K562 (cell line): ENCODE data around the gene THOP1. TPM values are rescaled to one million over a fixed set of nuclear protein-coding genes. Genes with fewer than 3 reads are reported as not detected.

ENCODE experiments used
- ATAC-seq: fragments of 200-7000 bp; cut with Tn5 transposase; 3 replicates; pipeline ENCODE4 v1.9.1; 2020; ENCODE audit warnings: moderate library complexity
- BruUV-seq: library from RNA; stranded (reverse); fragments of 400-500 nt; replicated peaks from 2 replicates; lab custom pipeline; 2021; lab: Mats Ljungman, UMichigan
- CTCF ChIA-PET: fragments of 300-600 bp; formaldehyde crosslinking; extraction: SDS; loops from one replicate; lab custom pipeline; 2021; ENCODE audit warnings: low intra/inter-chr PET ratio; lab: Yijun Ruan, JAX
- POLR2A ChIA-PET: fragments of 300-600, 350-650 bp; sonication (Branson Sonifier 250); formaldehyde crosslinking; extraction: SDS; loops from one replicate; lab custom pipeline; 2021; ENCODE audit warnings: antibody characterized with exemption, inconsistent platforms; lab: Yijun Ruan, JAX
- DNase-seq, 4 experiments: peaks; one replicate each; pipeline versions ENCODE4 v3.0.0 to v3.0.0-alpha.2; 2011 to 2018; ENCODE audit warnings: low spot score in 3 of 4, mixed read lengths in 3 of 4; ENCODE audit errors: extremely low read depth in 1 of 4
- FAIRE-seq: peaks from 2 replicates; lab custom pipeline; 2011; peaks lifted over from hg19 to GRCh38; lab: Jason Lieb, UNC
- H2AFZ ChIP-seq: 2 replicates; pipeline ENCODE4 v1.6.0; 2011; ENCODE audit warnings: low read depth, low read length, control low read depth, inconsistent platforms
- H3K27ac ChIP-seq: fragments of 200-600 bp; 3 replicates; pipeline ENCODE4 v1.8.0; 2011; ENCODE audit warnings: low read depth, mild to moderate bottlenecking, control low read depth, inconsistent platforms, low read length, moderate library complexity, mixed read lengths; ENCODE audit errors: extremely low read depth
- H3K27me3 ChIP-seq, 2 experiments: fragments of 300-600 bp in 1 of 2; 2 replicates in 1 of 2; 3 replicates in 1 of 2; pipeline versions ENCODE4 v1.6.0 to v1.8.0; 2011; ENCODE audit warnings: inconsistent platforms in 2 of 2, low read length in 2 of 2, mild to moderate bottlenecking in 1 of 2, mixed read lengths in 1 of 2, moderate library complexity in 1 of 2; ENCODE audit not compliant: control insufficient read depth in 2 of 2, insufficient read depth in 2 of 2
- H3K36me3 ChIP-seq: fragments of 300-600 bp; 3 replicates; pipeline ENCODE4 v1.8.0; 2011; ENCODE audit warnings: mild to moderate bottlenecking, low read length, inconsistent platforms; ENCODE audit not compliant: control insufficient read depth, insufficient read depth
- H3K4me1 ChIP-seq, 2 experiments: fragments of 200-600 bp in 1 of 2; replicated peaks in 1 of 2; 2 replicates in 1 of 2; 3 replicates in 1 of 2; pipeline versions ENCODE4 v1.5.1 to v1.8.0; 2011; ENCODE audit warnings: inconsistent platforms in 2 of 2, low read length in 2 of 2, mild to moderate bottlenecking in 1 of 2, mixed read lengths in 1 of 2, moderate library complexity in 1 of 2; ENCODE audit not compliant: control insufficient read depth in 2 of 2, insufficient read depth in 2 of 2
- H3K4me2 ChIP-seq: 2 replicates; pipeline ENCODE4 v1.6.1; 2011; ENCODE audit warnings: low read length, control low read depth, inconsistent platforms, mixed read lengths; ENCODE audit not compliant: insufficient read depth
- H3K4me3 ChIP-seq: fragments of 200-600 bp; sonication (generic), shearing (Covaris generic); 2 replicates; pipeline ENCODE4 v1.5.1; 2016; ENCODE audit warnings: control low read depth, inconsistent platforms
- H3K79me2 ChIP-seq: fragments of 200-600 bp; 3 replicates; pipeline ENCODE4 v1.8.0; 2011; ENCODE audit warnings: low read length, inconsistent platforms; ENCODE audit not compliant: control insufficient read depth, insufficient read depth
- H3K9ac ChIP-seq, 2 experiments: 2 replicates each; pipeline versions ENCODE4 v1.6.0 to v1.6.1; 2011; ENCODE audit warnings: low read depth in 2 of 2, low read length in 2 of 2, control low read depth in 1 of 2, inconsistent platforms in 1 of 2, mild to moderate bottlenecking in 1 of 2, mixed read lengths in 1 of 2; ENCODE audit not compliant: insufficient read depth in 1 of 2
- H3K9me1 ChIP-seq: one replicate; pipeline ENCODE4 v1.6.0; 2011; ENCODE audit warnings: inconsistent platforms, mild to moderate bottlenecking, low read length, moderate library complexity; ENCODE audit not compliant: control insufficient read depth, insufficient read depth
- H3K9me3 ChIP-seq: replicated peaks from 2 replicates; pipeline ENCODE4 v1.5.1; 2011; ENCODE audit warnings: low read depth, low read length, inconsistent platforms; ENCODE audit not compliant: control insufficient read depth, insufficient read depth
- H4K20me1 ChIP-seq: replicated peaks from 2 replicates; pipeline ENCODE4 v1.6.1; 2011; ENCODE audit warnings: low read length, inconsistent platforms, mixed read lengths; ENCODE audit not compliant: control insufficient read depth, insufficient read depth
- BRCA1 ChIP-seq, 2 experiments: fragments of 450-650 bp in 1 of 2; sonication (generic) in 1 of 2; formaldehyde crosslinking in 1 of 2; IDR thresholded peaks; 2 replicates each; pipeline versions ENCODE4 v1.5.0 to v1.6.1; 2017 to 2020; ENCODE audit warnings: mild to moderate bottlenecking in 1 of 2, missing genetic modification reagents in 1 of 2
- CCNT2 ChIP-seq: IDR thresholded peaks from 2 replicates; pipeline ENCODE4 v1.6.1; 2011; ENCODE audit warnings: borderline replicate concordance, low read depth, mild to moderate bottlenecking, moderate library complexity, mixed read lengths, low read length; ENCODE audit not compliant: insufficient read length; ENCODE audit errors: extremely low read depth
- DEAF1 ChIP-seq: fragments of 450-650 bp; formaldehyde crosslinking; IDR thresholded peaks from 2 replicates; pipeline ENCODE4 v1.4.0; 2020; ENCODE audit warnings: mild to moderate bottlenecking, moderate library complexity
- HES1 ChIP-seq: fragments of 450-650 bp; IDR thresholded peaks from 2 replicates; pipeline ENCODE4 v1.6.1; 2016; ENCODE audit warnings: low read depth, mild to moderate bottlenecking, moderate library complexity
- MYBL2 ChIP-seq, 2 experiments: fragments of 450-650 bp in 1 of 2; sonication (generic) in 1 of 2; formaldehyde crosslinking in 1 of 2; IDR thresholded peaks; 2 replicates each; pipeline versions ENCODE4 v1.6.1 to v1.8.1; 2017 to 2022; ENCODE audit warnings: borderline replicate concordance in 1 of 2, inconsistent platforms in 1 of 2, low read depth in 1 of 2, mild to moderate bottlenecking in 1 of 2, missing genetic modification reagents in 1 of 2, moderate library complexity in 1 of 2
- NFATC3 ChIP-seq: fragments of 450-650 bp; IDR thresholded peaks from 2 replicates; pipeline ENCODE4 v1.6.1; 2017; ENCODE audit warnings: mild to moderate bottlenecking
- RAD51 ChIP-seq: fragments of 450-650 bp; IDR thresholded peaks from 2 replicates; pipeline ENCODE4 v1.7.1; 2016; ENCODE audit warnings: low read depth, mild to moderate bottlenecking, borderline replicate concordance
- ZC3H11A ChIP-seq: IDR thresholded peaks from 2 replicates; pipeline ENCODE4 v1.6.1; 2012; ENCODE audit warnings: low read depth, low read length, improper control_type of control experiment
- ZNF146 ChIP-seq: IDR thresholded peaks from one replicate; pipeline ENCODE4 v1.6.1; 2018; ENCODE audit warnings: missing compliant biosample characterization; ENCODE audit not compliant: unreplicated experiment
- ZNF197 ChIP-seq: fragments of 200-800 bp; sonication (Bioruptor generic); IDR thresholded peaks from 2 replicates; pipeline ENCODE4 v1.6.1; 2016; ENCODE audit warnings: low read depth, missing genetic modification characterization, missing compliant biosample characterization
- ZNF282 ChIP-seq: sonication (generic); formaldehyde crosslinking; IDR thresholded peaks from 2 replicates; pipeline ENCODE4 v1.8.1; 2023; ENCODE audit warnings: missing genetic modification reagents
- ZNF584 ChIP-seq: fragments of 200-800 bp; sonication (Bioruptor generic); IDR thresholded peaks from 2 replicates; pipeline ENCODE4 v1.6.1; 2016; ENCODE audit warnings: low read depth, mild to moderate bottlenecking, missing genetic modification characterization, missing compliant biosample characterization
- ZSCAN32 ChIP-seq: fragments of 450-650 bp; formaldehyde crosslinking; IDR thresholded peaks from 2 replicates; pipeline ENCODE4 v1.4.0; 2020; ENCODE audit warnings: mild to moderate bottlenecking, moderate library complexity
- WGBS: fragments of 100-300 bp; shearing (Covaris generic); methylation state at CpG from one replicate; pipeline ENCODE4 v1.1.6; 2016; ENCODE audit warnings: low coverage, mixed read lengths; ENCODE audit not compliant: insufficient coverage; ENCODE audit errors: missing lambda C conversion rate; 5-methylcytosine and 5-hydroxymethylcytosine counted together
- in situ Hi-C: fragments of 300-500 bp; cut with MboI; formaldehyde crosslinking; loops from 4 replicates; pipeline ENCODE4 v1.15.0; 2018; ENCODE audit warnings: inconsistent platforms, mixed read lengths
- intact Hi-C: fragments of 100-400 bp; cut with micrococcal nuclease; formaldehyde crosslinking; loops from 2 replicates; pipeline ENCODE4 v1.14.2; 2022
- polyA plus RNA-seq, 8 experiments: library from polyadenylated mRNA; depleted of rRNA in 4 of 8; stranded (reverse) in 5 of 8; unstranded in 3 of 8; fragments of >200 nt; fragmentation: Nextera tagmentation in 2 of 8; fragmentation: Illumina TruSeq in 1 of 8; extraction: Ambion mirVana in 2 of 8; extraction: Trizol in 1 of 8; gene quantifications; 2 replicates each; pipeline versions ENCODE4 v1.2.1 to v1.2.3, GENCODE V29; 2011 to 2014; ENCODE audit warnings: inconsistent platforms in 1 of 8, missing spikeins in 1 of 8
- total RNA-seq, 7 experiments: library from RNA; depleted of rRNA in 6 of 7; stranded (reverse); fragments of >200 nt in 6 of 7; fragmentation: Illumina TruSeq in 2 of 7; extraction: Trizol in 2 of 7; gene quantifications; 2 replicates each; pipeline versions ENCODE4 v1.2.1 to v1.2.3, GENCODE V29; 2011 to 2021; ENCODE audit warnings: low replicate concordance in 1 of 7
- TF ChIP-seq, protein P1 (sequence below), 3 experiments: fragments of 200-800 bp in 1 of 3; fragments of 250-450 bp in 1 of 3; fragments of 450-650 bp in 1 of 3; sonication (Bioruptor Pico) in 1 of 3; sonication (Bioruptor generic) in 1 of 3; formaldehyde crosslinking in 1 of 3; IDR thresholded peaks; 2 replicates each; pipeline versions ENCODE4 v1.6.1 to v1.8.0; 2016 to 2022; ENCODE audit warnings: mild to moderate bottlenecking in 2 of 3, missing genetic modification characterization in 2 of 3, missing compliant biosample characterization in 1 of 3, moderate library complexity in 1 of 3

The THOP1 gene
- total and polyA plus RNA-seq, 9 of the 15 experiments (the other 6 are each of a cell fraction or from before 2014, with no cell fraction given) = 1.3 to 255 (median 96.1) TPM

- TF ChIP-seq MYBL2 (IDR thresholded peaks at IDR 0.05; ENCODE audit: low read depth) = no peak
- no peak for TF ChIP-seq MYBL2 (CRISPR knock-in tag; IDR thresholded peaks at IDR 0.05; ENCODE audit: borderline replicate concordance)
- TF ChIP-seq DEAF1 (CRISPR knock-in tag) = no peak
- TF ChIP-seq HES1 = no peak
- TF ChIP-seq CCNT2 = no peak
- TF ChIP-seq ZSCAN32 (CRISPR knock-in tag) = no peak
- no peak for TF ChIP-seq NFATC3
- TF ChIP-seq, all 486 proteins: peak for 0
Observed at GRCh38 chr19:2854849-2855248, 69.5 kb downstream of the THOP1 start (continued).

DNA sequence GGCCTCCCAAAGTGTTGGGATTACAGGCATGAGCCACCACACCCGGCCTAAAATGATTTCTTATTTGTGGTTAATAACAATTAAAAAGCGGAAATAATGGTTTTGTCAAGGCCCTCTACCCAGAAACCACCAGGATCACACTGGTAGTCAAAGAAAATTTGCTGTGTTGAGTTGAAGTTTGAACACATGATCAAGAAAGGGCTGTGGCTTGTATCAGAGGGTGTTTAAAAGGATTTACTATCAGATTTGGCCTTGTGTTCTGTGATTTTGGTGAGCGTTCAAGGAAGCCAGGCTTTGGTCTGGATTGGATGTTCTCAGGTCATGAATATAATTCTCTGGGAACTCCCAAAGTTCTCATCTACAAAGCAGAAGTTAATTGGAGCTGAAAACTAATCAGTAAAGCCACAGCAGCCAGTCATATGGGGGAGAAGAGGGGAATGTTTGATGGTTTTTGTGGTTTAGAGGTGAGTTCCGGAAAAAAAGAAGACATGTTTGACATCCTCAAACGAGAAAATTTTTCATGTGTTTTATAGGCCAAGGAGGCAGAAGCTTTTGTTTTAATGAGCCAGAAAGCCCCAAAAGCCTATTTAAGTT is 71.3 kb downstream of the THOP1 start:
- H3K79me2 ChIP-seq = no peaks in the 10 kb centered on the region
- peaks cover 23% of the 10 kb centered on the region for H3K36me3 ChIP-seq
- no peak overlapping the region for H3K27ac ChIP-seq
- BruUV-seq = no TSS peak
- H3K4me2 ChIP-seq = no peak overlapping the region
- WGBS = 16% methylated on average over 5 of the region's 5 CpGs
- intact Hi-C loops (no loop called here), in situ Hi-C loops (no loop called here)
- no peak for FAIRE-seq
- peaks cover 0 to 5% of the 10 kb centered on the region in 2 experiments; a peak in 2 of 5 replicates for H3K4me1 ChIP-seq
- no peak overlapping the region for H2AFZ ChIP-seq
- no peaks in the 10 kb centered on the region for H3K9me1 ChIP-seq
- no peaks in the 10 kb centered on the region for H3K27me3 ChIP-seq
- CTCF ChIA-PET = no interaction called here
- peaks cover 27% of the 10 kb centered on the region for H3K9me3 ChIP-seq
- H4K20me1 ChIP-seq = no peaks in the 10 kb centered on the region
- no peak overlapping the region for H3K9ac ChIP-seq
- no peak for ATAC-seq
- POLR2A ChIA-PET = interaction anchor here (0.8 kb wide), 1 partner anchor 52 kb away, joined by 3 read pairs; no protein-coding TSS in a partner anchor
- DNase-seq = no peak
- H3K4me3 ChIP-seq = no peak overlapping the region
- TF ChIP-seq ZNF146 (CRISPR knock-in tag) (no peak), RAD51 (no peak), ZNF584 (CRISPR knock-in tag) (no peak), ZNF197 (no peak), ZNF282 (CRISPR knock-in tag) (no peak), ZC3H11A (no peak), BRCA1 (IDR thresholded peaks at IDR 0.05) (no peak), BRCA1 (CRISPR knock-in tag; IDR thresholded peaks at IDR 0.05) (no peak)
- TF ChIP-seq, protein P1, sequence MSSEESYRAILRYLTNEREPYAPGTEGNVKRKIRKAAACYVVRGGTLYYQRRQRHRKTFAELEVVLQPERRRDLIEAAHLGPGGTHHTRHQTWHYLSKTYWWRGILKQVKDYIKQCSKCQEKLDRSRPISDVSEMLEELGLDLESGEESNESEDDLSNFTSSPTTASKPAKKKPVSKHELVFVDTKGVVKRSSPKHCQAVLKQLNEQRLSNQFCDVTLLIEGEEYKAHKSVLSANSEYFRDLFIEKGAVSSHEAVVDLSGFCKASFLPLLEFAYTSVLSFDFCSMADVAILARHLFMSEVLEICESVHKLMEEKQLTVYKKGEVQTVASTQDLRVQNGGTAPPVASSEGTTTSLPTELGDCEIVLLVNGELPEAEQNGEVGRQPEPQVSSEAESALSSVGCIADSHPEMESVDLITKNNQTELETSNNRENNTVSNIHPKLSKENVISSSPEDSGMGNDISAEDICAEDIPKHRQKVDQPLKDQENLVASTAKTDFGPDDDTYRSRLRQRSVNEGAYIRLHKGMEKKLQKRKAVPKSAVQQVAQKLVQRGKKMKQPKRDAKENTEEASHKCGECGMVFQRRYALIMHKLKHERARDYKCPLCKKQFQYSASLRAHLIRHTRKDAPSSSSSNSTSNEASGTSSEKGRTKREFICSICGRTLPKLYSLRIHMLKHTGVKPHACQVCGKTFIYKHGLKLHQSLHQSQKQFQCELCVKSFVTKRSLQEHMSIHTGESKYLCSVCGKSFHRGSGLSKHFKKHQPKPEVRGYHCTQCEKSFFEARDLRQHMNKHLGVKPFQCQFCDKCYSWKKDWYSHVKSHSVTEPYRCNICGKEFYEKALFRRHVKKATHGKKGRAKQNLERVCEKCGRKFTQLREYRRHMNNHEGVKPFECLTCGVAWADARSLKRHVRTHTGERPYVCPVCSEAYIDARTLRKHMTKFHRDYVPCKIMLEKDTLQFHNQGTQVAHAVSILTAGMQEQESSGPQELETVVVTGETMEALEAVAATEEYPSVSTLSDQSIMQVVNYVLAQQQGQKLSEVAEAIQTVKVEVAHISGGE (CRISPR knock-in tag; IDR thresholded peaks at IDR 0.05) = no peak
